Subcutaneous adipose tissue (tissue), 4 donors: Measurements from ENCODE around the gene P2RX5. TPM values are rescaled to one million over a fixed set of nuclear protein-coding genes. Genes with fewer than 3 reads are reported as not detected.

ENCODE experiments used
- total RNA-seq, 4 donors: library from RNA; depleted of rRNA; stranded (reverse); fragments of >200 nt; gene quantifications; one replicate each; pipeline ENCODE4 v1.1.0, GENCODE V29; 2016
- TF ChIP-seq, protein P1 (sequence below): fragments of 450-650 bp; IDR thresholded peaks from one replicate; pipeline ENCODE4 v1.5.1; 2016; ENCODE audit warnings: low read depth, mild to moderate bottlenecking, control low read depth, antibody characterized with exemption, moderate library complexity

Gene P2RX5
- total RNA-seq, 4 donors from 2014 or later: 0.68 TPM; not detected in 3

DNA sequence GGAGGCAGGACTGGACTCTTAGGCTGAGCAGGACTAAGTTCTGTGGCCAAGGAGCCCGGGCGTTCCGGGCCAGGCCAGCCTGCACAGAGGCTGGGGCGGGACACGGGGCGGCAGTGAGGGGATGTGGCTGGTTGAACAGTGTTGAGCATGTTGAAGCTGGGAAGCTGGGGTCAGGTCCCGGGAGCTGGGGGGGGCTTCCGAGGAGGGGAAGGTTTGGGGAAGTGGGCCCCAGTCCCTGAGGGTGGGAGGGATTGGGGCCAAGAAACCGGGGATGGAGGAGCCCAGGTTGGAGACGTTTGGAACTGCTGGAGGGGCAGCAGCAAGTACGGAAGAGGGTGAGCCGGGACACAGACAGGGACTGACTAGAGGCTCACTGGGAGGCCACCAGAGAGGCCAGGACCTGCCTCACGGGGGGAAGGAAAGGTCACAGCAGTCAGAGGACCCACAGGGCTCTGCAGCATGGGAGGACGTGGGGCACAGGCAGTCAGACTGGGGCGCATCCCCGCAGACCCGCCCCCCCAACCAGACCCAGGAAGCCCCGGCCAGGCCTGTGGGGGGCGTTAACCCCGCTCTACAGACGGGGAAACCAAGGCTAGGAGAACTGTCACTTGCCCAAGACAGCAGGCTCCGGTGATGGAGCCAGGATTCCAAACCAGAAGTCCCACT, 37.0 kb downstream of the P2RX5 start:
- TF ChIP-seq, protein P1, sequence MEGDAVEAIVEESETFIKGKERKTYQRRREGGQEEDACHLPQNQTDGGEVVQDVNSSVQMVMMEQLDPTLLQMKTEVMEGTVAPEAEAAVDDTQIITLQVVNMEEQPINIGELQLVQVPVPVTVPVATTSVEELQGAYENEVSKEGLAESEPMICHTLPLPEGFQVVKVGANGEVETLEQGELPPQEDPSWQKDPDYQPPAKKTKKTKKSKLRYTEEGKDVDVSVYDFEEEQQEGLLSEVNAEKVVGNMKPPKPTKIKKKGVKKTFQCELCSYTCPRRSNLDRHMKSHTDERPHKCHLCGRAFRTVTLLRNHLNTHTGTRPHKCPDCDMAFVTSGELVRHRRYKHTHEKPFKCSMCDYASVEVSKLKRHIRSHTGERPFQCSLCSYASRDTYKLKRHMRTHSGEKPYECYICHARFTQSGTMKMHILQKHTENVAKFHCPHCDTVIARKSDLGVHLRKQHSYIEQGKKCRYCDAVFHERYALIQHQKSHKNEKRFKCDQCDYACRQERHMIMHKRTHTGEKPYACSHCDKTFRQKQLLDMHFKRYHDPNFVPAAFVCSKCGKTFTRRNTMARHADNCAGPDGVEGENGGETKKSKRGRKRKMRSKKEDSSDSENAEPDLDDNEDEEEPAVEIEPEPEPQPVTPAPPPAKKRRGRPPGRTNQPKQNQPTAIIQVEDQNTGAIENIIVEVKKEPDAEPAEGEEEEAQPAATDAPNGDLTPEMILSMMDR: no peak

DNA sequence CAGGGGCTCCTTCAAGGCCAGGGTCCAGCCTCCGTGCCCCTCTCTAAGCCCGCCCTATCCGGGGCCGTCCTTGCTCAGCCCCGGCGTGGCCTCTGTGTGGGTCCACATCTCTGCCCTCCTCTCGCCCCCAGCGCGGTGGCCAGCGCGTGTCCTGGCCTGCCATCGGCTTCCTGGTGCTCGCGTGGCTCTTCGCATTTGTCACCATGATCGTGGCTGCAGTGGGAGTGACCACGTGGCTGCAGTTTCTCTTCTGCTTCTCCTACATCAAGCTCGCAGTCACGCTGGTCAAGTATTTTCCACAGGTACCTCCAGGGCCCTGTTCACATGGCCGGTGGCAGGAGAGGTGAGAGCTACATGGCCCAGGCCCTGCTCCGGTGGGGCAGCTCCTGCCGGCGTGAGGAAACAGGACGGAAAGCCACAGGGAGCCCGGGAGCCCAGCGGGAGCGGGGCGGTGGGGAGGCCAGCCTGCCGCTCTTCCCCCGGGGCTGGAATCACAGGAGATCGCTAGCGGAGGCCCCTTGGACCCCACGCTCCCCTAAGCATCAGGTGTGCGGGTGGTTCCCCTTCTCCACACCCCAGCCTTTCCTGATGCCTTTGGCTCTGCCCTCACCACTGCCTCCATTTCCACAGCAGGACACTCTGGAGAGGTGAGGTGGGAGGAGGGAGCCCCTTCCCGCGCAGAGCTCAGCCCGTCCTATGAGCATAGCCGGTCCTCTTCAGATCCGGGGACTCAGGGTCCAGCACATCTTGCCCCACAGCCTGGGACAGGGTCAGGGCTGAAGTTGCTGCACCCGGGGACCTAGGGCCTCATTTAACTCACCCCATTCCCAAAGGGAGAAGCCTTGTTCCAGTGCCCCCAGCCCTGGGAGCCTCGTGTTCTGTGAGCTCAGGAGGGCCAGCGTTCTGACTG, 37.8 kb downstream of the P2RX5 start:
- TF ChIP-seq, protein P1: no peak

DNA sequence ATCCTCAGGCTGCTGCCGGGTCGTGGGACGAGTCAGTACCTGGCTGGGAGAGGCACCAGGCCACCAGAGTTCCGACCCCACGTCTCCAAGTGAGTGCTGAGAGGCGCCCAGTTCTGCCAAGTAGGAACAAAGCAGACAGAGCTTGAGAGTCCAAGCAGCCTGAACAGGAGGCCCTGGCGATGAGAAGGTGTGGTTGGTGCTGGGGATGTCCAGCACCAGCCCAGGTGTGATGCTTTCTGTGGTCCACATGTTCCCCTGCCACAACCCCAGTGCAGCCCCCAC, 38.4 kb downstream of the P2RX5 start:
- TF ChIP-seq, protein P1: no peak

DNA sequence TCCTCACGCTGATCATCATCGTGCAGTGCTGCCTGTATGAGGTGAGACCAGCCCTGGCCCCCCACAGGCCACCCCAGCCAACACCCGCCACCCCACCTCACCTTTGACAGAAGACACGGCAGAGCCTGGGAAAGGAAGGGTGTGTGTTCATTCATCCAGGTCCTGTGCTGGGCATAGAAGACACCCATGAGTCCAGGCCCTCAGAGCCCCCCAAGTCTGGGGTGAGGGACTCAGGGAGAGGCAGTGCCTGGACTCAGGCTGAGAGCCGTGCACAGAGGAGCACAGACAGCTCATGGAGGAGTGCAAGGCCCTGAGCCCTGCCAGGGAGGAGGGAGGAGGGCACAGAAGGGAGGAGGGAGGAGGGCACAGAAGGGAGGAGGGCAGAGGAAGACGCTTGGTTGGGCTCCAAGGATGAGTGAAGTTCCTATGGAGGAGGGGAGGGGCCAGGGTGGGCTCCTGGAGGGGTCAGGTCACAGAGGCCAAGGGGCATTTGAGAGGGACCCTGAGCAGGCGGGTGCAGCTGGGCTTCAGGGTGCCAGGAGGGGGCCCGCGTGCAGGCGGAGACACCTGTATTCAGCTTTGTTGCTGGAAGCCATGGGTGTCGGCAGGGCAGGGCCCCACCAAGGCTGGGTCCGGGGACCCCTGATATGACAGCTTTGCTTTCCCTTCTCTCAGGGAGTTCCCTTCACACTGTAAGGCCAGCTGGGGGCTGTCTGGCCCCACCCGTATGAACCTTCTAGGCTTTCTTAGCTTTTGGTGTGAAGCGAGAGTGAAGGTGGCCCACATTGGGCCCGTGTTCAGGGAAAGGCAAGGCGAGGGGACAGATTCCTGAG, 39.0 kb downstream of the P2RX5 start:
- TF ChIP-seq, protein P1: no peak

DNA sequence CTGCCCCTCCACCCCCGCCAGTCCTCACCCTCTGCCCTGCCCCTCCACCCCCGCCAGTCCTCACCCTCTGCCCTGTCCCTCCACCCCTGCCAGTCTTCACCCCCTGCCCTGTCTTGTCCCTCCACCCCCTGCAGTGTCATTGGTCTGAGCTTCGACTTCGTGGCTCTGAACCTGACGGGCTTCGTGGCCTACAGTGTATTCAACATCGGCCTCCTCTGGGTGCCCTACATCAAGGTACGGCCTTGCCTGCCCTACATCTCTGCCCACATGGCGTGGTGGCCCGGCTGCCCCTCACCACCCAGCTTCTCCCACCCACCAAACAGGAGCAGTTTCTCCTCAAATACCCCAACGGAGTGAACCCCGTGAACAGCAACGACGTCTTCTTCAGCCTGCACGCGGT, 39.6 kb downstream of the P2RX5 start:
- TF ChIP-seq, protein P1: no peak

DNA sequence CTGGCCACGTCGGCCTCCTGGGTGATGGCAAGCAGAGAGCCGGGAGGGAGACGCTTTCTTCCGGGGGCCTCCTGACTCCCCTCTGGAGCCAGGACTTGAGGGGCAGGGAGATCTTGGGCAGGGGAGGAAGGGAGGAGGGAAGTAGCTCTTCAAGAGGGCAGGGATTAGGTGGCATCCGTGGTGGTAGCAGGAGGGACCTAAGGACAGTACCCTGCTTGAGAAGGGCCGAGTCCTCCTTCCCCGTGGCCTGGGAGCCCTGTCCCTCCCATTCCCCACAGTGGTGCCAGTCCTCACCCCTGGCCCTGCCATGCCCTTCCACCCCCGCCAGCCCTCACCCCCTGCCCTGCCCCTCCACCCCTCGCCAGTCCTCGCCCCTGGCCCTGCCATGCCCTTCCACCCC, 40.2 kb downstream of the P2RX5 start:
- TF ChIP-seq, protein P1: no peak
